HepG2 (cell line): ENCODE data around the gene SIAH1. TPM values are rescaled to one million over a fixed set of nuclear protein-coding genes. Genes with fewer than 3 reads are reported as not detected.

Experiments
- AFF4 ChIP-seq: sonication (generic); formaldehyde crosslinking; IDR thresholded peaks from 2 replicates; pipeline ENCODE4 v1.4.0; 2020; ENCODE audit warnings: missing genetic modification reagents
- ATF4 ChIP-seq, 2 experiments: fragments of 450-650 bp in 1 of 2; sonication (generic) in 1 of 2; formaldehyde crosslinking; IDR thresholded peaks; 2 replicates each; pipeline versions ENCODE4 v1.5.0 to v1.8.0; 2020 to 2022; ENCODE audit warnings: mild to moderate bottlenecking in 1 of 2, missing genetic modification reagents in 1 of 2
- BATF2 ChIP-seq: sonication (generic); formaldehyde crosslinking; IDR thresholded peaks from 2 replicates; pipeline ENCODE4 v1.8.0; 2022; ENCODE audit warnings: mild to moderate bottlenecking, missing genetic modification reagents, moderate library complexity
- NR2C2 ChIP-seq: sonication (generic); formaldehyde crosslinking; IDR thresholded peaks from 2 replicates; pipeline ENCODE4 v1.4.0; 2020; ENCODE audit warnings: missing genetic modification reagents, mild to moderate bottlenecking, moderate library complexity, borderline replicate concordance
- PPARG ChIP-seq: conservative IDR thresholded peaks from 2 replicates; pipeline ENCODE4 v1.6.1; 2016; ENCODE audit warnings: missing biosample characterization, missing genetic modification reagents
- RBFOX2 ChIP-seq: fragments of 200-400 bp; formaldehyde crosslinking; IDR thresholded peaks from 2 replicates; pipeline ENCODE4 v1.6.1; 2017; ENCODE audit warnings: low read depth, mild to moderate bottlenecking, low read length
- SIN3A ChIP-seq: IDR thresholded peaks from 2 replicates; pipeline ENCODE4 v1.6.1; 2011; ENCODE audit warnings: low read depth, mild to moderate bottlenecking, control low read depth, low read length, borderline replicate concordance
- SKIL ChIP-seq: sonication (generic); formaldehyde crosslinking; IDR thresholded peaks from 2 replicates; pipeline ENCODE4 v1.8.0; 2022; ENCODE audit warnings: missing genetic modification reagents, mild to moderate bottlenecking, moderate library complexity, borderline replicate concordance
- SRSF9 ChIP-seq: fragments of 200-400 bp; formaldehyde crosslinking; IDR thresholded peaks from 2 replicates; pipeline ENCODE4 v1.6.1; 2018; ENCODE audit warnings: borderline replicate concordance, mild to moderate bottlenecking, low read depth, low read length; ENCODE audit not compliant: insufficient read depth, poor library complexity, severe bottlenecking
- THYN1 ChIP-seq: sonication (generic); formaldehyde crosslinking; IDR thresholded peaks from 2 replicates; pipeline ENCODE4 v1.8.1; 2023; ENCODE audit warnings: low read depth, mild to moderate bottlenecking, moderate library complexity, missing genetic modification reagents, borderline replicate concordance
- YEATS4 ChIP-seq: sonication (generic); formaldehyde crosslinking; IDR thresholded peaks from 2 replicates; pipeline ENCODE4 v1.4.0; 2020; ENCODE audit warnings: missing genetic modification reagents, borderline replicate concordance
- ZBTB7A ChIP-seq: sonication (generic); formaldehyde crosslinking; IDR thresholded peaks from 2 replicates; pipeline ENCODE4 v1.8.0; 2022; ENCODE audit warnings: mild to moderate bottlenecking, missing genetic modification reagents
- ZMAT5 ChIP-seq: sonication (generic); formaldehyde crosslinking; IDR thresholded peaks from 2 replicates; pipeline ENCODE4 v1.5.0; 2020; ENCODE audit warnings: mild to moderate bottlenecking, low read depth, missing genetic modification reagents, borderline replicate concordance
- ZMYM4 ChIP-seq: sonication (generic); formaldehyde crosslinking; IDR thresholded peaks from 2 replicates; pipeline ENCODE4 v1.8.1; 2023; ENCODE audit warnings: mild to moderate bottlenecking, missing genetic modification reagents
- ZNF414 ChIP-seq: sonication (generic); formaldehyde crosslinking; IDR thresholded peaks from 2 replicates; pipeline ENCODE4 v1.5.0; 2020; ENCODE audit warnings: missing genetic modification reagents
- ZNF75D ChIP-seq: sonication (generic); formaldehyde crosslinking; IDR thresholded peaks from 2 replicates; pipeline ENCODE4 v1.8.1; 2023; ENCODE audit warnings: missing genetic modification reagents, mild to moderate bottlenecking, borderline replicate concordance
- ZNF891 ChIP-seq: sonication (generic); formaldehyde crosslinking; IDR thresholded peaks from 2 replicates; pipeline ENCODE4 v1.5.0; 2020; ENCODE audit warnings: mild to moderate bottlenecking, missing genetic modification reagents
- polyA plus RNA-seq, 8 experiments: library from polyadenylated mRNA; depleted of rRNA in 3 of 8; stranded (reverse) in 7 of 8; unstranded in 1 of 8; fragments of >200 nt; fragmentation: Illumina TruSeq in 4 of 8; extraction: Trizol in 4 of 8; gene quantifications; 2 replicates each; pipeline versions ENCODE4 v1.2.1 to v1.2.3, GENCODE V29; 2011 to 2016; ENCODE audit warnings: low read depth in 4 of 8, missing spikeins in 1 of 8, mixed read lengths in 1 of 8; ENCODE audit not compliant: insufficient read depth in 1 of 8
- total RNA-seq, 5 experiments: library from RNA; depleted of rRNA; stranded (reverse); fragments of >200 nt; fragmentation: Illumina TruSeq; extraction: Trizol; gene quantifications; 2 replicates each; pipeline ENCODE4 v1.2.3, GENCODE V29; 2016; ENCODE audit warnings: low read depth in 1 of 5

Gene SIAH1
- total and polyA plus RNA-seq, 2 of the 13 experiments (the other 11 are each of a cell fraction or from before 2014, with no cell fraction given) = 16.0 to 28.6 TPM

GRCh38 chr16:48366165-48367093, 18.8 kb downstream of the SIAH1 start (continued):
- TF ChIP-seq SKIL (CRISPR knock-in tag) (no peak), ATF4 (CRISPR knock-in tag; IDR thresholded peaks at IDR 0.05) (peak; percentile 81 to 100; a peak in 3 of 4 replicates), ZNF414 (CRISPR knock-in tag) (no peak), ZNF891 (CRISPR knock-in tag) (no peak), THYN1 (CRISPR knock-in tag) (no peak), ZBTB7A (CRISPR knock-in tag) (no peak), SIN3A (no peak; the same call in 1 of the 2 replicates), BATF2 (CRISPR knock-in tag) (no peak), RBFOX2 (peak; percentile 69), ZMAT5 (CRISPR knock-in tag) (no peak), YEATS4 (CRISPR knock-in tag) (peak; percentile 61), AFF4 (CRISPR knock-in tag) (no peak), ZMYM4 (CRISPR knock-in tag) (no peak), NR2C2 (peak; percentile 37), ZNF75D (no peak), PPARG (CRISPR knock-in tag) (peak; percentile 87), SRSF9 (no peak)
